Ramos (cell line): Measurements from ENCODE around the gene LRRC51.
"Not testable (repeated sequence)": the region's sequence is repeated elsewhere in the genome, so short reads cannot be mapped to it uniquely, and the experiment has no call there.

ENCODE experiments used
- in situ Hi-C: fragments of 300-500 bp; cut with MboI; formaldehyde crosslinking; loops from one replicate; pipeline ENCODE4 v1.14.3; 2022; ENCODE audit warnings: low sequenced_read_pairs; ENCODE audit not compliant: unreplicated experiment

Gene LRRC51

GRCh38 chr11:72135891-72136683 is 55.4 kb downstream of the LRRC51 start:
- in situ Hi-C loops, result no loop called here

GRCh38 chr11:72136684-72137262 is 56.1 kb downstream of the LRRC51 start:
- in situ Hi-C loops, result no loop called here

- in situ Hi-C loops, result no loop called here
These were observed 58.3 kb downstream of the LRRC51 start for GRCh38 chr11:72138821-72139390.

GRCh38 chr11:72139500-72139899 is 58.9 kb downstream of the LRRC51 start:
- in situ Hi-C loops, result no loop called here

- in situ Hi-C loops, result no loop called here
These were observed 60.0 kb downstream of the LRRC51 start for GRCh38 chr11:72140661-72141060.

- in situ Hi-C loops, result no loop called here
These were observed 60.4 kb downstream of the LRRC51 start for GRCh38 chr11:72141066-72141465.

GRCh38 chr11:72142086-72142485 is 61.4 kb downstream of the LRRC51 start:
- in situ Hi-C loops, result not testable (repeated sequence)

- in situ Hi-C loops, result not testable (repeated sequence)
These were observed 61.9 kb downstream of the LRRC51 start for GRCh38 chr11:72142543-72142942.

GRCh38 chr11:72144807-72145565 is 64.3 kb downstream of the LRRC51 start:
- in situ Hi-C loops, result no loop called here
